SU-DHL-6 (cell line): ENCODE data around the gene UPP1.

ENCODE experiments used
- H2AFZ ChIP-seq: fragments of 200-600 bp; sonication (generic); 2 replicates; pipeline ENCODE4 v1.6.1; 2014; ENCODE audit warnings: low read depth, mild to moderate bottlenecking, moderate library complexity, mixed read lengths, antibody characterized with exemption, low read length; ENCODE audit not compliant: severe bottlenecking
- H3F3A ChIP-seq: fragments of 200-600 bp; shearing (Covaris generic); 2 replicates; pipeline ENCODE4 v1.6.0; 2016; ENCODE audit warnings: antibody characterized with exemption, mild to moderate bottlenecking; ENCODE audit not compliant: insufficient read depth
- H3K27ac ChIP-seq: fragments of 200-600 bp; sonication (generic); 2 replicates; pipeline ENCODE4 v1.5.1; 2016; ENCODE audit warnings: low read depth, mild to moderate bottlenecking, low read length, moderate library complexity, mixed read lengths
- H3K27me3 ChIP-seq: fragments of 200-600 bp; sonication (generic), shearing (Covaris generic); 2 replicates; pipeline ENCODE4 v1.6.0; 2014; ENCODE audit warnings: mild to moderate bottlenecking, low read length
- H3K36me3 ChIP-seq: fragments of 200-600 bp; sonication (generic); 2 replicates; pipeline ENCODE4 v1.6.1; 2014; ENCODE audit warnings: mild to moderate bottlenecking, low read length, mixed read lengths
- H3K4me2 ChIP-seq: fragments of 300-600, 200-600 bp; shearing (Covaris generic), sonication (generic); 2 replicates; pipeline ENCODE4 v1.6.0; 2014; ENCODE audit warnings: low read length, low read depth, mild to moderate bottlenecking; ENCODE audit not compliant: poor library complexity, severe bottlenecking
- H3K4me3 ChIP-seq: fragments of 200-600 bp; sonication (generic); 2 replicates; pipeline ENCODE4 v1.5.1; 2014; ENCODE audit warnings: antibody characterized with exemption, low read length, mild to moderate bottlenecking, mixed read lengths; ENCODE audit not compliant: insufficient read depth, poor library complexity, severe bottlenecking
- H3K79me2 ChIP-seq: fragments of 200-600 bp; sonication (generic); 2 replicates; pipeline ENCODE4 v1.6.1; 2014; ENCODE audit warnings: mild to moderate bottlenecking, low read length, moderate library complexity; ENCODE audit not compliant: insufficient read depth
- H3K9ac ChIP-seq: fragments of 200-600 bp; sonication (generic); 2 replicates; pipeline ENCODE4 v1.7.0; 2014; ENCODE audit warnings: mild to moderate bottlenecking, low read length
- H3K9me2 ChIP-seq: fragments of 200-600 bp; sonication (generic); replicated peaks from 2 replicates; pipeline ENCODE4 v1.6.1; 2014; ENCODE audit warnings: low read length; ENCODE audit not compliant: insufficient read depth
- H3K9me3 ChIP-seq: fragments of 200-600 bp; sonication (generic); 2 replicates; pipeline ENCODE4 v1.6.1; 2014; ENCODE audit warnings: low read length, mixed read lengths; ENCODE audit not compliant: insufficient read depth
- H4K20me1 ChIP-seq: fragments of 200-600 bp; sonication (generic); 2 replicates; pipeline ENCODE4 v1.6.1; 2014; ENCODE audit warnings: low read depth, mild to moderate bottlenecking, antibody characterized with exemption, low read length, moderate library complexity, mixed read lengths
- EZH2phosphoT487 ChIP-seq: fragments of 200-600 bp; sonication (generic), shearing (Covaris generic); conservative IDR thresholded peaks from 2 replicates; pipeline ENCODE4 v1.6.1; 2018; ENCODE audit warnings: mild to moderate bottlenecking, antibody characterized with exemption, low read length, moderate library complexity, mixed read lengths
- TF ChIP-seq, protein P1 (sequence below): fragments of 200-600 bp; sonication (generic); IDR thresholded peaks from one replicate; pipeline ENCODE4 v1.5.1; 2017; ENCODE audit warnings: antibody characterized with exemption, mild to moderate bottlenecking, low read length, moderate library complexity; ENCODE audit not compliant: insufficient read depth, poor library complexity, severe bottlenecking

Gene UPP1

DNA sequence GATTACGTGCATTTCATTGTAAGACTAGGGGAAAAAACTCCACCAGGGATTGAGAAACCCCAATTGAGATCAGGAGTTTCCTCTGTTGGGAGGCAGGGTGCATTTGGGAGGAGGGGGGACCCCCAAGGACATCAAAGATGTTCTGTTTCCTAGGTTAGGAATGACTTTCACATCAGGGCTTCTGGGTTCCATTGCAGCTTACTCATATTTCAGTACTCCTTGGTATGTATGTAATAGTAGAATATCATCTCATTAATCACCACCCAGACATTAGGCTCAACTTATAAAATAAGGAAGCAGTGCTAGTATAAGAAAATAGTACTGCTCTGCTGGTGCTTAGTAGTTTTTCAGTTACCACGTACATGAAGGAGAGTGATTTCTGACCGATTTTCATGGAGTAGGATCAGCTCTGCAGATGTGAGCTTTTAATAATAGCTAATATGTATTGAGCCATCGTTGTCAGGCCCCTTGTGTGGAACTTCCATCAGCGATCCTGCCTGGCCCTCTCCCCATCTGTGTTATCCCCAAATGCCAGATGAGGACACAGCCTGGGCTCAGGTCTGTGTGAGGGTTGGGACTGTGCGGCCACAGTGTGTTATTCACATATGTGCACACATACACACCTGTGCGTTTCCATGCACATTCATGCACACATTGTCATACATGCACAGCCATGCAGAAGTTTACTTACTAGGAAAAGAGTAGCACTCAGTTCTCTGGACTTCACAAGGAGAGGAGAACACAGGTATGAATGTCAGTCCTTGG lies 23.5 kb downstream of the UPP1 start:
- TF ChIP-seq, protein P1, sequence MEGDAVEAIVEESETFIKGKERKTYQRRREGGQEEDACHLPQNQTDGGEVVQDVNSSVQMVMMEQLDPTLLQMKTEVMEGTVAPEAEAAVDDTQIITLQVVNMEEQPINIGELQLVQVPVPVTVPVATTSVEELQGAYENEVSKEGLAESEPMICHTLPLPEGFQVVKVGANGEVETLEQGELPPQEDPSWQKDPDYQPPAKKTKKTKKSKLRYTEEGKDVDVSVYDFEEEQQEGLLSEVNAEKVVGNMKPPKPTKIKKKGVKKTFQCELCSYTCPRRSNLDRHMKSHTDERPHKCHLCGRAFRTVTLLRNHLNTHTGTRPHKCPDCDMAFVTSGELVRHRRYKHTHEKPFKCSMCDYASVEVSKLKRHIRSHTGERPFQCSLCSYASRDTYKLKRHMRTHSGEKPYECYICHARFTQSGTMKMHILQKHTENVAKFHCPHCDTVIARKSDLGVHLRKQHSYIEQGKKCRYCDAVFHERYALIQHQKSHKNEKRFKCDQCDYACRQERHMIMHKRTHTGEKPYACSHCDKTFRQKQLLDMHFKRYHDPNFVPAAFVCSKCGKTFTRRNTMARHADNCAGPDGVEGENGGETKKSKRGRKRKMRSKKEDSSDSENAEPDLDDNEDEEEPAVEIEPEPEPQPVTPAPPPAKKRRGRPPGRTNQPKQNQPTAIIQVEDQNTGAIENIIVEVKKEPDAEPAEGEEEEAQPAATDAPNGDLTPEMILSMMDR: no peak
- TF ChIP-seq EZH2phosphoT487: no peak
- H3K9ac ChIP-seq: no peak overlapping the region
- no peaks in the 10 kb centered on the region for H3K36me3 ChIP-seq
- H4K20me1 ChIP-seq: no peaks in the 10 kb centered on the region
- H3F3A ChIP-seq: no peaks in the 10 kb centered on the region
- no peak overlapping the region for H3K4me2 ChIP-seq
- H3K27ac ChIP-seq: no peak overlapping the region
- H3K79me2 ChIP-seq: no peaks in the 10 kb centered on the region
- H3K9me3 ChIP-seq: no peaks in the 10 kb centered on the region
- H3K9me2 ChIP-seq: no peaks in the 10 kb centered on the region
- no peaks in the 10 kb centered on the region for H3K27me3 ChIP-seq
- no peak overlapping the region for H3K4me3 ChIP-seq
- H2AFZ ChIP-seq: no peak overlapping the region

DNA sequence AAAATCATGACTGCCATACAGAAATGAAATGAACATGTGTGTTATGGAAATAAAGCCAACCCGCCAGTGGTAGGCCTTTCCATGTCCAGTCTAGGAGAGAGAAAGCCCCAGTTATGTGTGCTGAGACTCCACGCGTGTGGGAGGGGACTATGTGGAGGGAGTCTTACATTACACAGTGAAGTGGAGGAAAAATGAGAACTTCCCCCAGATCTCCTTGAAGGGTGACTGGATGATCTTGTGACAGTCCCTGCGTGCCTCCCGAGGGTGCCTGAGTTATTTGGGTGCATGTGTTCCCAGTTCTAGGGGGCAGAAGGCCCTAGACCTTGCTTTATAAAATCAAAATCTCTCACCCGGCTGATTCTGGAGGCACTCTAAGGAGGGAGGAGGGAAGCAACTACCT lies 24.2 kb downstream of the UPP1 start:
- Histone ChIP-seq H3K4me3 (no peak overlapping the region), H2AFZ (no peak overlapping the region), H3K79me2 (no peaks in the 10 kb centered on the region), H3K36me3 (no peaks in the 10 kb centered on the region), H3K27ac (no peak overlapping the region), H3K9ac (no peak overlapping the region), H3F3A (no peaks in the 10 kb centered on the region), H3K9me3 (no peaks in the 10 kb centered on the region), H4K20me1 (no peaks in the 10 kb centered on the region), H3K4me2 (no peak overlapping the region), H3K27me3 (no peaks in the 10 kb centered on the region), H3K9me2 (no peaks in the 10 kb centered on the region)
- TF ChIP-seq, protein P1: no peak
- no peak for TF ChIP-seq EZH2phosphoT487

DNA sequence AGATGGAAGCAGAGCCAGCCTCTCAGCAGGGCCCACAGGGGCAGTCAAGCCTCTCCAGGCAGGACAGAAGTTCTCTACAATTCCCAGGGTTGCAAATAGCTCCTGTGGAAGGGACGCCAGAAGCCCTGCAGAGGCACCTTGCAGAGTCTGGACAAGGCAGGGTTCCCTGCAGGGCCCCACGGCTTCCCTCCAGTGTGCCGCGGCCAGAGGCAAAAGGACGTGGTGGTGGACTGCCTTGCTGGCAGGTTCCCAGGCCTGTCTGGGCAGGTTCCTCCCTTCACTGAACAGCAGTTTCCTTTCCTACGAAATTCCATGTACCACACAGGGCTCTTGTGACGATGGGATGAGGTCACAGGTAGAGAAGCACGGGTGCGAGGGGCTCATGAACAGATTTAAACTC lies 25.1 kb downstream of the UPP1 start:
- Histone ChIP-seq H3K27me3 (no peaks in the 10 kb centered on the region), H4K20me1 (no peaks in the 10 kb centered on the region), H2AFZ (no peak overlapping the region), H3K79me2 (no peaks in the 10 kb centered on the region), H3K9me3 (no peaks in the 10 kb centered on the region), H3K4me2 (no peak overlapping the region), H3K36me3 (no peaks in the 10 kb centered on the region), H3F3A (no peaks in the 10 kb centered on the region), H3K27ac (no peak overlapping the region), H3K9ac (no peak overlapping the region), H3K4me3 (no peak overlapping the region), H3K9me2 (no peaks in the 10 kb centered on the region)
- TF ChIP-seq, protein P1: no peak
- TF ChIP-seq EZH2phosphoT487: no peak
